GM18519 (cell line): ENCODE measurements around the gene ATP2B3.
A peak's percentile ranks its signal among the peaks of the same experiment; 100 is the strongest.

Source experiments
- ATAC-seq: cut with Tn5 transposase; IDR thresholded peaks from one replicate; pipeline ENCODE4 v1.9.1; 2021; ENCODE audit warnings: mild to moderate bottlenecking, moderate library complexity; ENCODE audit not compliant: unreplicated experiment, low FRiP score

The ATP2B3 gene

DNA sequence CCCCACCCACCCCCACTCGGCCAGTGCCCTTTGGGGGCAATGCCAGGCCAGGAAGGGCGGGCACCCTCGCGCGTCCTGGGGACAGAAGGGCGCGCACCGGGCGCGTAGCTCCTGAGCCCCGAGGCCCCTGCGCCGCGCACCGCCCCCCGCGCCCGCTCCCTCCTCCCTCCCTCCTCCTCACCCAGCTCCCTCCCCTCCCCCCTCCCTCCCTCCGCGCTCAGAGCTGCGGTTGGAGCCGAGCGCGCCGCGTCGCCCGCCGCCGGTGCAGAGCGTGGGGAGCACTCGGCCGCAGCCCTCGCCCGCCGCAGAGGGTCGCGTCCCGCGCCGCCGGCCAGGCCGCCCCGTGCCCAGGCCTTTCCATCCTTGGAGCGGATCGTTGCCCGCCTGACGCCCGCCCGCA, at the start of gene ATP2B3:
Gene ATP2B3 (plus strand): TSS at position 220 of the 400 bp plus-strand sequence. CDS start 18,606 bp downstream, outside the sequence.
- no peak for ATAC-seq

DNA sequence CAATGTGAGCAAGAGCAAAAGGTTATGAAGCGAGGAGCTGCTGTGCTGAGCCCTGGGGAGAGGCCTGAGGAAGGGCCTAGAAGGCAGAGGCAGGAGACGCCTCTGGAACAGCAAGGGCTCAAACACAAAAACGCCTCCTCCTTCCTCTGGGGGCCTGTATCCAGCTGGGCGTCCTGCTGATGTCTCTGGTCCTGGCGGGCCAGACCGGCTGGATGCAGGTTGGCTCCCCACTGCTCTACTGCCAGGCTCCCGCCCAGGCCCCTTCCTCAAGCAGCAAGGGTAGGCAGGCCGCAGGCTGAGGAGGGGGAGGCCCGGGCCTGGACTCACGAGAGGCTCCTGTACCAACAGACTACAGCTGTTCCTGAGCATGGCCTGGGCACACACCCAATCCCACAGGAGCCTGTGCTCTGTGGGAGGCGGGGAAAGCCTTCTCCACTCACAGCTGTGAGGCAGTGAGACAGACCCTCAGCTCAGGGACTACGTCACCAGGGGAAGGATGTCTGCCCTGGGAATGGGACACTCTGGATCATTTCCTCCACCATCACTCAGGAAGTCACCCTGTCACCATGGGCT, 49.3 kb upstream of the ATP2B3 start:
- no peak for ATAC-seq

DNA sequence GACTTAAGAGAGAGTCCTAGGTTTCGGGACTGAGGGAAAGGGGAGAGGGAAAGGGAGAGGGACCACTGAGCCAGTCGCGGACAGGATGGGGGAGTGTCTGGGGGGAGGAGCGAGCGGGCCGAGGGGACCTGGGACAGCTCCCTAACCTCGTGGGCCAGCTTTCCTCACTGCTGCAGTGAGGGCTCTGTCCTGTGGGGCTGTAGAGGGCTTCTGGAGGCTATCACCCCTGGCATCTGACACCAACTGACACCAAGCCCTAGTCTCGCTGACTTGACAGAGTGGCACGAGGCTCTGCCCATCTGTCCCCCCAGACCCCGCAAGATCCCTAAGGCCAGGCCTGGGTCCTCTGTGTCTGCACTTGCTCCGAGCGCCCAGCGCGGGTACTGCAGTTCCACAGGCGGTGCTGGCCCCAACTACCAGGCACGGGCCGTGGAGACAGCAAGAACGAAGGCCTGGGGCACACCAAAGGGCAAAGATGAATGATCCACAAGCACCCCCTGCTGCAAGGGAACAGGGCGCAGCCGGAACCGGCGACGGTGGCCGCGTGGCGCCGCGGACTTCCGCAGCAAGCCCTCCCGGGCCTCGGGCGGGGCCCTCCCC, 47.5 kb upstream of the ATP2B3 start:
- ATAC-seq = peak; percentile 23

- ATAC-seq = peak; percentile 53
Observed at GRCh38 chrX:153470411-153471363, 46.8 kb upstream of the ATP2B3 start, which contains the start of gene HAUS7. Gene HAUS7, minus strand, starts transcription at chrX:153470576. Its CDS starts 19 bp downstream, at chrX:153470557.

DNA sequence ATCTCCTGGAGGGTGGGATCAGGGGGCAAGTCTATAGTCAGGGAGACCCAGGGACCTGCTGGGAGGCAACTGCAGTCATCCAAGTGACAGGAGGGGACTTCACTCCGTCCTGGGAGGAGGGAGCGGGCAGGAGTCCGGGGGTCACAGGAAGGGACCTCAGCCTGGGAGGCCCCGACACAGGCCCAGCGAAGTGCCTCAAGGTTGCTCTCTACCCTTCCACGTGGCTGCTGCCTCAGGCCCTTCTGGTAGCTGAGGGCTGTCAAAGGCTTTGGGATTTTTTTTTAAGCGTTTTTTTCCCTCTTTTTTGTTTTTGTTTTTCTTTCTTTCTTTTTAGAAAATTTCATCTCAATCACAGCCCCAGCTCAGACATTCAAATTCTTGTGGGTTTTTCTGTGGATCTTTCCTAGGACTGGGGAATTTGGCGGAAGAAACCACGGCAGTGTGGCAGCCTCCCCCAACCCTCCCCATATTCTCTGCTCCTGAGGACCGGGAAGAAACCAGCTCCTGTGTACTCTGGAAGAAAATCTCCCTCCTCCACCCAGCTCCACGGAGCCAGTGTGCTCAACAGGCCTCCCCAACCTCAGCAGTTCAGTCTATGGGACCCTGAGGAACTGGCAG, 45.7 kb upstream of the ATP2B3 start:
- ATAC-seq = no peak

DNA sequence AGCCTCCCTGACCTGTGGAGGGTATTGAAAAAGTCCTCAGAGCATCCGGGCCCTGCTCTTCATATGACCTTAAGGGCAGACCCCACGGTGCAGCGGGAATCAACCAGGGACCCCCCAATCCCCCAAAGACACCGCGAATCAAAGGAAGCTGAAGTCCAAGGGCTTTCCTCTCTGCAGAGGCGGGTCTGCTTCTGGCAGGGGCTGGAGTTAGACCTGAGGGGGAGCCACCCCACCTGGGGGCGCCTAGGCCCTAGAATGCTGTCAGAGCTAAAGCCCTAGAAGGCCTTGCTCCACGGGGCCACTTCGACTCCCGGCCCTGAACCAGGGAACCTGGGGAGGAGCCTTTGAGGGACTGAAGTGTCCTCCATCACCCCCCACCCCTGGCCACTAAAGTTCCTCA, 44.3 kb upstream of the ATP2B3 start:
- ATAC-seq = no peak

- no peak for ATAC-seq
Observed at GRCh38 chrX:153474266-153474665, 43.2 kb upstream of the ATP2B3 start.

- no peak for ATAC-seq
Observed at GRCh38 chrX:153474718-153475117, 42.7 kb upstream of the ATP2B3 start.

GRCh38 chrX:153475271-153475670, 42.2 kb upstream of the ATP2B3 start:
- ATAC-seq = no peak

- ATAC-seq = no peak
Observed at GRCh38 chrX:153475751-153476281, 41.6 kb upstream of the ATP2B3 start.

DNA sequence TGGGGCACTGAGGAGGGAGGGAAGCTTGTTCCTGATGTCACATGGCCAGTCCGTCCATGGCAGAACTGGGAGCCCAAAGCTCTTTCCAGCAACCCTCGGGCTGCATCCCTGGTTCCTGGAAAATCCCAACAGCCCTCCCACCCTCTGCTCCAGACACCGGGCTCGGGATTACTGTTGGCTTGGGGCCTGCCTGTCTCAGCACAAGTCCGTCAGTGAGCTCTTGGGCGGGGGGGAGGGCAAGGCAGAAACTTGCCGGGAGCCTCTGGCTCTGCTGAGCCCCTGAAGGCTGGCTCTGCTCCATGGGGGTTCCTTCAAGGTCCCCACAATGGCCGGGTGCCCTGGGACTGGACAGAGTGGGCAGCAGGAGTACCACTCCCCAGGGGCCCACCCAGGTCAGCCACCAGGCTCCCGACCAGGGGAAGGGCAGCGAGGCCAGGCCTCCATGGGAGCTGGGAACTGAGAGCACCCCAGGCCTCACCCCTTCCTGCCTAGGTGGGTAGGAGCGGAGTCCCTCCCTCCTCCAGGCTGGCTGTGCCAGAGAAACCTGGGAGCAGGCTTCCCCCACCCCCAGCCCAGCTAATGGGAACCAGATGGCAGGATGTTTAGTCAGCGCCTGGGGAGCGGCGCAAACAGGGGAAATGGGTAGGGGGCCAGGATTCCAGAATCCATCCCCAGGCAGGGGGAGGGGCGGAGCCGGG, 40.6 kb upstream of the ATP2B3 start:
- no peak for ATAC-seq

- ATAC-seq = no peak
Observed at GRCh38 chrX:153477364-153477857, 40.0 kb upstream of the ATP2B3 start.

- no peak for ATAC-seq
Observed at GRCh38 chrX:153477901-153478300, 39.5 kb upstream of the ATP2B3 start.

DNA sequence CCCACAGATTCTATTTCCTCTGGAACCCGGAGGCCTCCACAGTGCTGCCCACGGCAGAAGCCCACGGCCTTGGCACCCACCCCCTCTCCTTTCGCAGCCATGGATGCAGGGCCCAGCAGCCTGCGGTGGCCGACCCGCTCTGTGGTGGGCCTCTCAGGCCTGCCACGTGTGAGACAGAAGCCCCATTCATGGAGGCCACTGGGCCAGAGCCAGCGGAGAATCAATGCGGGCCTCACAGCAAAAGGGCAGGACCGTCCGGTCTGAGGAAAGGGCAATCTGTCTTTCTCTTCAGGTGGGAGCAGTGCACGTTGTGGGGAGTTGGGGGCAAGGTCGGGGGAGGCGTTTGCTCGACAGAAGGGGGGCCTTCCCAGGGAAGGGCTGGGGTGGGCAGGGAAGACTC, 38.7 kb upstream of the ATP2B3 start:
- ATAC-seq = no peak

- ATAC-seq = no peak
Observed at GRCh38 chrX:153481043-153481442, 36.4 kb upstream of the ATP2B3 start.

DNA sequence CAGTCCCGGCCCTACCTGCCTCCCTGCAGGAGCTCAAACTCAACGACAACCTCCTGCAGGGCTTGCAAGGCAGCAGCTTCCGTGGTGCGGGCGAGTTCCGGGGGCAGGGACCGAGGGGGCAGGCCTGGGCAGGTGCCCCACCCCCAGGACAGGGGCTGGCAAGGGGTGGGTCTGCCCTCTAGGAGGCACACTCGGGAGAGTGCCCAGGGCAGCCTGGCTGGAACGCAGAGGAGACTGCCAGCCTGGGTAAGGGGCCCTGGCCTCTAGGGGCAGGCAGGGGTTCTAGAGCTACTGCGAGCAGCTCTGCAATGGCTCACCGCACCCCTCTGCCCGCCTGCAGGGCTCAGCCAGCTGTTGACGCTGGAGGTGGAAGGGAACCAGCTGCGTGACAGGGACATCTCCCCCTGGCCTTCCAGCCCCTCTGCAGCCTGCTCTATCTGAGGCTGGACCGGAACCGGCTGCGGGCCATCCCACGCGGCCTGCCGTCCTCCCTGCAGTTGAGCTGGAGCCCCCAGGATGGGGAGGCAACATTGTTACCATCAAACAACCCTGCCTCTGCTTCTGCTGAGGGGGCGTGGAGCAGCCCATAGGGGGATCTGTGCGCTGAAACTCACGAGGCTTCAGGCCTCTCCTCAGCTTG, 34.9 kb upstream of the ATP2B3 start:
- no peak for ATAC-seq

DNA sequence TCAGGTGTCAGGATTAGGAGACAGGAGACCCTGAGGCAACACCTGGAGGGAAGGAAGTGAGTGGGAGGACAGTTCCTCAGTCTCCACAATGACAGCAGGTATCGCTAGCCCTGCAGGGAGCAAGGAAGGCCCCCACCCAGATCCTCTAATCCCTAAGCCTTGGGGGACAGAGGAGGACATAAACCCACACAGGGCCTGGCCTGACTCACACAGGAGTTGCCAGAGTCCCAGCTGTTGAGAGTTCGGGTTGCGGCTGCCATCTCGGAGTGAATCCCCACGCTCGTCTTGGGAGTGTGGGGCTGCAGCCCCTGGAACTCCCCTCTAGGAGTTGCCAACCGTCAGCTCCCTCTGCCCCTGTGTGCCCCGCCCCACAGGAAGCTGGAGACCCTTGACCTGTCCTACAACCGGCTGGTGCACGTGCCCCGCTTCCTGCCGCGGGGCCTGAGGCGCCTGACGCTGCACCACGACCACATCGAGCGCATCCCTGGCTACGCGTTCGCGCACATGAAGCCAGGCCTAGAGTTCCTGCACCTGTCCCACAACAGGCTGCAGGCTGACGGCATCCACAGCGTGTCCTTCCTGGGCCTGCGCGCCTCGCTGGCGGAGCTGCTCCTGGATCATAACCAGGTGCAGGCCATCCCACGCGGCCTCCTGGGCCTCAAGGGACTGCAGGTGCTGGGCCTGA, 31.9 kb upstream of the ATP2B3 start:
- no peak for ATAC-seq

- ATAC-seq = no peak
Observed at GRCh38 chrX:153486171-153486570, 31.3 kb upstream of the ATP2B3 start.

- ATAC-seq = no peak
Observed at GRCh38 chrX:153487590-153488071, 29.8 kb upstream of the ATP2B3 start.
